Gastroesophageal sphincter (tissue), 4 donors: ENCODE measurements around the gene MED23. TPM values are rescaled to one million over a fixed set of nuclear protein-coding genes. Genes with fewer than 3 reads are reported as not detected.

Source experiments
- ATAC-seq: fragments of 150-250 bp; one replicate; pipeline ENCODE4 v1.9.1; 2016; ENCODE audit warnings: mild to moderate bottlenecking, moderate library complexity
- H3K27ac ChIP-seq, 4 donors: fragments of 200-600 bp; sonication (generic) in 3 of 4; 1 replicate in 3 of 4; 2 replicates in 1 of 4; pipeline ENCODE4 v1.5.1; 2016 to 2019
- H3K27me3 ChIP-seq: fragments of 200-600 bp; sonication (generic); one replicate; pipeline ENCODE4 v1.5.1; 2019
- H3K36me3 ChIP-seq, 2 donors: fragments of 200-600 bp; sonication (generic); one replicate each; pipeline ENCODE4 v1.5.1; 2019; ENCODE audit warnings: control low read depth in 1 of 2
- H3K4me1 ChIP-seq, 3 donors: fragments of 200-600 bp; sonication (generic); 1 replicate in 2 of 3; 2 replicates in 1 of 3; pipeline ENCODE4 v1.5.1; 2016 to 2019; ENCODE audit warnings: control low read depth in 2 of 3
- H3K4me3 ChIP-seq, 2 donors: fragments of 200-600 bp; sonication (generic); one replicate each; pipeline ENCODE4 v1.5.1; 2019; ENCODE audit warnings: mild to moderate bottlenecking in 1 of 2, moderate library complexity in 1 of 2
- H3K9me3 ChIP-seq, 3 donors: fragments of 200-600 bp; sonication (generic); one replicate each; pipeline ENCODE4 v1.5.1; 2017 to 2019; ENCODE audit warnings: control low read depth in 2 of 3
- CTCF ChIP-seq, 4 experiments: fragments of 200-600 bp in 2 of 4; fragments of 450-650 bp in 2 of 4; sonication (generic) in 1 of 4; IDR thresholded peaks; one replicate each; pipeline ENCODE4 v1.5.1; 2017 to 2019; ENCODE audit warnings: antibody characterized with exemption in 4 of 4, mild to moderate bottlenecking in 2 of 4, moderate library complexity in 2 of 4
- EP300 ChIP-seq: sonication (generic); formaldehyde crosslinking; IDR thresholded peaks from one replicate; pipeline ENCODE4 v1.6.1; 2017; ENCODE audit warnings: antibody characterized with exemption, mild to moderate bottlenecking
- POLR2A ChIP-seq, 2 donors: fragments of 450-650 bp; IDR thresholded peaks; one replicate each; pipeline ENCODE4 v1.6.1; 2017; ENCODE audit warnings: antibody characterized with exemption in 2 of 2, mild to moderate bottlenecking in 2 of 2, moderate library complexity in 1 of 2
- POLR2AphosphoS5 ChIP-seq: sonication (generic); formaldehyde crosslinking; IDR thresholded peaks from one replicate; pipeline ENCODE4 v1.6.1; 2017; ENCODE audit warnings: antibody characterized with exemption
- WGBS, 2 donors: methylation state at CpG; one replicate each; pipeline ENCODE4 v1.1.5; 2018; ENCODE audit warnings: low coverage in 1 of 2; 5-methylcytosine and 5-hydroxymethylcytosine counted together
- total RNA-seq, 4 donors: library from RNA; depleted of rRNA; stranded (reverse); fragments of >200 nt; gene quantifications; one replicate each; pipeline ENCODE4 v1.1.0, GENCODE V29; 2016

Gene MED23
- total RNA-seq, 4 donors from 2014 or later = 16.9 to 35.2 (median 22.5) TPM

GRCh38 chr6:131660195-131660594 lies 32.2 kb upstream of the MED23 start:
- no peaks in the 10 kb centered on the region for H3K9me3 ChIP-seq
- H3K36me3 ChIP-seq = no peaks in the 10 kb centered on the region
- TF ChIP-seq POLR2A (IDR thresholded peaks at IDR 0.05) (no peak), CTCF (IDR thresholded peaks at IDR 0.05) (no peak), POLR2AphosphoS5 (no peak), EP300 (no peak)
- WGBS, 2 donors = 44 to 80% methylated on average over 1 of the region's 1 CpG
- H3K27me3 ChIP-seq = no peaks in the 10 kb centered on the region
- H3K27ac ChIP-seq = no peak overlapping the region
- no peaks in the 10 kb centered on the region for H3K4me1 ChIP-seq
- ATAC-seq = no peak
- H3K4me3 ChIP-seq = no peak overlapping the region

GRCh38 chr6:131658287-131658686 lies 30.2 kb upstream of the MED23 start:
- 88 to 96% methylated on average over 3 of the region's 3 CpGs for WGBS, 2 donors
- H3K9me3 ChIP-seq = no peaks in the 10 kb centered on the region
- H3K4me1 ChIP-seq = no peaks in the 10 kb centered on the region
- H3K4me3 ChIP-seq = no peak overlapping the region
- no peaks in the 10 kb centered on the region for H3K36me3 ChIP-seq
- no peak for TF ChIP-seq POLR2AphosphoS5
- TF ChIP-seq EP300 = no peak
- TF ChIP-seq POLR2A (IDR thresholded peaks at IDR 0.05) = no peak
- no peak for TF ChIP-seq CTCF (IDR thresholded peaks at IDR 0.05)
- no peak overlapping the region for H3K27ac ChIP-seq
- ATAC-seq = no peak
- H3K27me3 ChIP-seq = no peaks in the 10 kb centered on the region

GRCh38 chr6:131657630-131658111 lies 29.6 kb upstream of the MED23 start:
- no peak overlapping the region for H3K27ac ChIP-seq
- H3K36me3 ChIP-seq = no peaks in the 10 kb centered on the region
- WGBS, 2 donors = 91% methylated on average over 6 of the region's 6 CpGs; no CpG with 5 or more reads in 1 of the 2 donors
- H3K9me3 ChIP-seq = no peaks in the 10 kb centered on the region
- no peaks in the 10 kb centered on the region for H3K4me1 ChIP-seq
- no peak for ATAC-seq
- no peaks in the 10 kb centered on the region for H3K27me3 ChIP-seq
- TF ChIP-seq EP300 (no peak), CTCF (IDR thresholded peaks at IDR 0.05) (no peak), POLR2A (IDR thresholded peaks at IDR 0.05) (no peak), POLR2AphosphoS5 (no peak)
- no peak overlapping the region for H3K4me3 ChIP-seq

GRCh38 chr6:131657222-131657621 lies 29.2 kb upstream of the MED23 start:
- no peak overlapping the region for H3K4me3 ChIP-seq
- no peaks in the 10 kb centered on the region for H3K4me1 ChIP-seq
- no peak for ATAC-seq
- WGBS, 2 donors = 83 to 90% methylated on average over 2 of the region's 2 CpGs
- H3K36me3 ChIP-seq = no peaks in the 10 kb centered on the region
- H3K27ac ChIP-seq = no peak overlapping the region
- H3K9me3 ChIP-seq = no peaks in the 10 kb centered on the region
- TF ChIP-seq POLR2A (IDR thresholded peaks at IDR 0.05) (no peak), CTCF (IDR thresholded peaks at IDR 0.05) (no peak), EP300 (no peak), POLR2AphosphoS5 (no peak)
- no peaks in the 10 kb centered on the region for H3K27me3 ChIP-seq

GRCh38 chr6:131656667-131657066 lies 28.6 kb upstream of the MED23 start:
- TF ChIP-seq CTCF (IDR thresholded peaks at IDR 0.05) (no peak), POLR2A (IDR thresholded peaks at IDR 0.05) (no peak), EP300 (no peak), POLR2AphosphoS5 (no peak)
- Histone ChIP-seq H3K27me3 (no peaks in the 10 kb centered on the region), H3K4me3 (no peak overlapping the region), H3K36me3 (no peaks in the 10 kb centered on the region), H3K9me3 (no peaks in the 10 kb centered on the region), H3K27ac (no peak overlapping the region), H3K4me1 (no peaks in the 10 kb centered on the region)
- no peak for ATAC-seq
- WGBS, 2 donors = 100% methylated on average over 1 to 3 of the region's 3 CpGs
